NK-92 (cell line): ENCODE results near the gene NDUFA11.
"Not testable (repeated sequence)": the region's sequence is repeated elsewhere in the genome, so short reads cannot be mapped to it uniquely, and the experiment has no call there.

ENCODE experiments used
- DNase-seq: peaks from one replicate; lab custom pipeline; 2025; ENCODE audit not compliant: unreplicated experiment; lab: John Stamatoyannopoulos, UW

Gene NDUFA11

DNA sequence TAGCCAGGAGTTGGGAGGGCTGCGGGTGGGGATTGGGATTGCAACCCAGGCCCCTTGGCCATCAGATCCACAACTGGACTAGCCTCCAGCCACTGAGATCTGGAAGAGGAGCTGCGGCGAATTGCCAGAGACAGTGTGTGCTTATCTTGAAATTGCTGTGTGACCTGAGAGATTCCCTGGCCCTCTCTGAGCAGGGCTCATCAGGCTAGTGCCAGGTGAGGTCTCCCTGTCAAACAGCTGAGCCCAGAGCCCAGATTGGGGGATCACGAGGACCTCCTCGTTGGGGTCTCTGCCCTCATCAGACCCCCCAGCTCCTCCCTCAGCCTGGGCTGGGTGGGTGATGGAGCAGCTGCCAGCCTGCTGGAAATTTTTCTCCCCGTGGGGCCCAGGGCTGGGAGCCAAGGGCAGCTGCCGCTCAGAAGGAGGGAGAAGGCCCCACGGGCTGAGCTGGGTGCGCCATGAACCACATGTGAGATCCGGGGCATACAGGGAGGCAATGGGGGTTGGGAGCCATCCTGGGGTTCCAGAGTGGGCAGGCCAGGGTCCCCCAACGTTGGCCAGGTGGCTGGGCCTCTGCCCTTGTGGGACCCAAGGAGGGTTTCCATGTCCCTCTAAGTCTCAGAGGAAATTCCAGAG, 40.4 kb downstream of the NDUFA11 start:
- DNase-seq: no peak

DNA sequence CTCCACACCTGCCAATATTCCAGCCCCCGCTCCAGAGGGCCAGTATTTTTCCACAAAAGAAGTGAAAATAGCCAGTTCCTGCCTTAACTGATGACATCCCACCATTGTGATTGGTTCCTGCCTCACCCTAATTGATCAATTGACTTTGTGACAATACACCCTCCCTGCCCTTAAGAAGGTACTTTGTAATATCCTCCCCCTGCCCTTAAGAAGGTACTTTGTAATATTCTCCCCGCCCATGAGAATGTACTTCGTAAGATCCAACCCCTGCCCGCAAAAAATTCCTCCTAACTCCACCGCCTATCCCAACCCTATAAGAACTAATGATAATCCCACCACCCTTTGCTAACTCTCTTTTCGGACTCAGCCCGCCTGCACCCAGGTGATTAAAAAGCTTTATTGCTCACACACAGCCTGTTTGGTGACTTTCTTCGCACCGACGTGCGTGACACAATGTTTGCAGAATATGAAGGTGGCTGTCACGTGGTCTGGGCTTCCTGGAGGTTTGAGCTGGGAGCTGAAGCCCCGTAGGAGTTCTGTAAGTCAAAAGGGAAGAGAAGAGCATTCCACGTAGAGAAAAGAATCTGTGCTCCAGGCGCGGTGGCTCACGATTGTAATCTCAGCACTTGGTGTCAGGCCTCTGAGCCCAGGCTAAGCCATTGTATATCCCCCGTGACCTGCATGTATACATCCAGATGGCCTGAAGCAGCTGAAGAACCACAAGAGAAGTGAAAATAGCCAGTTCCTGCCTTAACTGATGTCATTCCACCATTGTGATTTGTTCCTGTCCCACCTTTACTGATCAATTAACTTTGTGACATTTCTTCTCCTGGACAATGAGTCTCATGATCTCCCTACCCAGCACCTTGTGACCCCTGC, 46.1 kb downstream of the NDUFA11 start:
- no peak for DNase-seq

DNA sequence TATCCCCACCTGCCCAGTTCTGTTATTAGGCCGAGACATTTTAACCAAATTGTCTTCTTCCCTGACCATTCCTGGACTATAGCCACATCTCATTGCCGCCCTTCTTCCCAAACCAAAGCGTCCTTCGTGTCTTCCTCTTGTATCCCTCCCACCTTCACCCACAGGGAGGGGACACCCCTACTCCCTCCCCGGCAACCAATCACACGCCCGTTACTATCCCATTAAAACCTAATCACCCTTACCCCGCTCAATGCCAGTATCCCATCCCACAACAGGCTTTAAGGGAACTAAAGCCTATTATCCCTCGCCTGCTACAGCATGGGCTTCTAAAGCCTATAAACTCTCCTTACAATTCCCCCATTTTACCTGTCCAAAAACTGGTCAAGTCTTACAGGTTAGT, 48.4 kb downstream of the NDUFA11 start:
- not testable (repeated sequence) for DNase-seq

DNA sequence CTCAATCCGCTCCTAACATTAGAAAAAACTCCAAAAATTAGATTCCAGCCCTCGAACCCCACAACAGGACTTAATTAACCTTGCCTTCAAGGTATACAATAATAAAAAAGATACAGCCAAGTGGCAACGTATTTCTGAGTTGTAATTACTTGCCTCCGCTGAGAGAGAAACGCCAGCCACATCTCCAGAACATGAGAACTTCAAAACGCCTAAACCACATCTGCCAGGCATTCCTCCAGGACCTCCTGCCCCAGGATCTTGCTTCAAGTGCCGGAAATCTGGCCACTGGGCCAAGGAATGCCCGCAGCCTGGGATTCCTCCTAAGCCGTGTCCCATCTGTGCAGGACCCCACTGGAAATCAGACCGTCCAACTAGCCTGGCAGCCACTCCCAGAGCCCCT, 49.5 kb downstream of the NDUFA11 start:
- DNase-seq: not testable (repeated sequence)

DNA sequence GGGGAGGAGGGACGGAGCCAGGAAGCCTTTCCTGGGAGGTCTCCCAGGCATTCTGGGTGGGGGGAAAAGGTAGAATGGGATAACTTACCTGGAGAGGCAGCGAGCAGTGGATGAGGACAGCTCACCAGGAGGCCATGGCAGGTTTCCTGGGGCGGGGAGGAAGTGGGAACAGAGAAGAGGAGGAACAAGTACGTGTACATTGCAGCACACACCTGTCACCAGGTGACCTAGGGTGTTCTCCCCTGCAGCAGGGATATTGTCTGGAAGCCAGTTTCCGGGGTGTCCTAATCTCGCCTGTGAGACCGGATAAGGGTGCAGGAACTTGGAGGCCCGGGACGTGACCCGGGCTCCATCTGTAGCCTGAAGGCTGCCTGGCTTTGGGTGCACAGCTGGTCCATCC, 52.3 kb downstream of the NDUFA11 start, which contains the start of gene FUT3:
TSS of gene FUT3 (minus strand) at position 148 of the 400 bp plus-strand sequence.
- no peak for DNase-seq

DNA sequence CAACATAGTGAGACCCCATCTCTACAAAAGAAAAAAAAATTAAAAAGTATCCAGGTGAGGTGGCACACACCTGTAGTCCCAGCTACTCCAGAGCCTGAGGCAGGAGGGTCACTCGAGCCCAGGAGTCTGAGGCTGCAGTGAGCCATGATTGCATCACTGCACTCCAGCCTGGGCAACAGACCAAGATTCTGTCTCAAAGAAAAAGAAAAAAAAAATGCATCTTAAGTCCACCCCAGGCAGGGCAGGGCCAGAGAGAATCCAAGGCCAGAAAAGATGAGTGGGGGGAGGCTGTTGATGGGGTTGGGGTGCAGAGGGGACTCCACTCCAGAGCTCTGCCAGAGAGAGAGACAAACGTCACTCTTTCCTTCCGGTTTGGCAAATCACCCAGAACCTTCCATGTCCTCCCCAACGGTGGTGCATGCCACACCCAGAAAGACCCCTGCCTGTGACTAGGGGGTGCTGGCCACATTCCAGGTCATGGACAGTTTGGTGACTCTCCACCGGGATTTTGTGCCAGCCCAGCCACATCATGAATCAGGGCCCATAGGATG, 52.8 kb downstream of the NDUFA11 start:
- no peak for DNase-seq

DNA sequence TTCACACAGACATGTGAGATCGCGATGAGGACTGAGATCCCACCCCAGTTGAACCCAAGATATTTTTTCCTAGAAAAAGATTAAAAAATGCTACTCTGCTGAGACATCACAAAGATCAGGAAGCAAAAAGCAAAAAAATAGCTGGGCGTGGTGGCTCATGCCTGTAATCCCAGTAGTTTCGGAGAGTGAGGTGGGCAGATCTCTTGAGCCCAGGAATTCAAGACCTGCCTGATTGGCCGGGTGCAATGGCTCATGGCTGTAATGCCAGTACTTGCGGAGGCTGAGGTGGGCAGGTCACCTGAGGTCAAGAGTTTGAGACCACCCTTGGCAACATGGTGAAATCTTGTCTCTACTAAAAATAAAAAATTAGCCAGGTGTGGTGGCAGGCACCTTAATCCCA, 53.4 kb downstream of the NDUFA11 start:
- no peak for DNase-seq

DNA sequence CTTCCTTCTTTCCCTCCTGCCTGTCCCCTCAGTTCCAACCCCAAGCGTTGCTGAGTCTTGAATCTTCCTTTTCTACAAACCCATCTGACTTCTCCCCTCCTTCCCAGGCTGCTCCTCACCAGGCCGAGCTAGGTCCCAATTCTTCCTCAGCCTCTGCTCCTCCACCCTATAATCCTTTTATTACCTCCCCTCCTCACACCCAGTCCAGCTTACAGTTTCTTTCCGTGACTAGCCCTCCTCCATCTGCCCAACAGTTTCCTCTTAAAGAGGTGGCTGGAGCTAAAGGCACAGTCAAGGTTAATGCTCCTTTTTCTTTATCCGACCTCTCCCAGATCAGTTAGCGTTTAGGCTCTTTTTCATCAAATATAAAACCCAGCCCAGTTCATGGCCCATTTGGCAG, 55.0 kb downstream of the NDUFA11 start:
- DNase-seq: not testable (repeated sequence)

DNA sequence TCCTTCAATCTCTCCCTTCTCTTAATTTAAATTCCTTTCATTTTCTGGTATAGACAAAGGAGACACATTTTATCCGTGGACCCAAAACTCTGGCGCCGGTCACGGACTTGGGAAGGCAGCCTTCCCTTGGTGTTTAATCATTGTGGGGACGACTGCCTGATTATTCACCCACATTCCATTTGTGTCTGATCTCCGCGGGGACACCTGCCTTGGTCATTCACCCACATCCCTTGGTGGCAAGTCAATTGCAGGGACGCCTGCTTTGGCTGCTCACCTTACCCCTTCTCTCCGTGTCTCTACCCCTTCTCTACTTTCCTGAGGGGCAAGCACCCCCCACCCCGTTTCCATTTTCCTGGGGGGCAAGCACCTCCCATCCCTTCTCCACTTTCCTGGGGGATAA, 55.7 kb downstream of the NDUFA11 start:
- DNase-seq: not testable (repeated sequence)
